Bronchial epithelial cell (primary cell): ENCODE measurements around the gene KLHDC4. TPM values are rescaled to one million over a fixed set of nuclear protein-coding genes. Genes with fewer than 3 reads are reported as not detected.
A peak's percentile ranks its signal among the peaks of the same experiment; 100 is the strongest.

Experiments
- DNase-seq: peaks from one replicate; pipeline ENCODE4 v3.0.0-alpha.2; 2010; ENCODE audit warnings: low read depth
- FAIRE-seq: peaks from 2 replicates; lab custom pipeline; 2011; peaks lifted over from hg19 to GRCh38; lab: Jason Lieb, UNC
- H3K27me3 ChIP-seq: 2 replicates; pipeline ENCODE4 v1.5.1; 2011; ENCODE audit warnings: low read length; ENCODE audit not compliant: control insufficient read depth, insufficient read depth
- H3K36me3 ChIP-seq: 2 replicates; pipeline ENCODE4 v1.5.1; 2011; ENCODE audit warnings: low read length; ENCODE audit not compliant: control insufficient read depth, insufficient read depth
- H3K4me3 ChIP-seq: 2 replicates; pipeline ENCODE4 v1.5.1; 2011; ENCODE audit warnings: mild to moderate bottlenecking, low read depth, low read length, control low read depth
- CTCF ChIP-seq: IDR thresholded peaks from 2 replicates; pipeline ENCODE4 v1.5.1; 2011; ENCODE audit warnings: mild to moderate bottlenecking, moderate library complexity, low read length, control low read depth, inconsistent platforms; ENCODE audit not compliant: insufficient read depth, severe bottlenecking
- total RNA-seq: library from RNA; depleted of rRNA; stranded (reverse); fragments of >200 nt; gene quantifications from 2 replicates; pipeline ENCODE4 v1.2.1, GENCODE V29; 2014

KLHDC4 gene
- total RNA-seq, 1 donor from 2014 or later: 30.8 TPM

GRCh38 chr16:87679593-87680271 is 86.1 kb downstream of the KLHDC4 start:
- H3K27me3 ChIP-seq: no peaks in the 10 kb centered on the region
- no peak for TF ChIP-seq CTCF
- DNase-seq: no peak
- FAIRE-seq: no peak
- H3K4me3 ChIP-seq: no peak overlapping the region
- no peaks in the 10 kb centered on the region for H3K36me3 ChIP-seq

- no peak for DNase-seq
- no peaks in the 10 kb centered on the region for H3K27me3 ChIP-seq
- no peaks in the 10 kb centered on the region for H3K36me3 ChIP-seq
- H3K4me3 ChIP-seq: no peak overlapping the region
- no peak for FAIRE-seq
- TF ChIP-seq CTCF: peak; percentile 16
Measured at GRCh38 chr16:87678618-87679017, 87.2 kb downstream of the KLHDC4 start.

GRCh38 chr16:87677830-87678229 is 88.0 kb downstream of the KLHDC4 start:
- no peak for TF ChIP-seq CTCF
- Histone ChIP-seq H3K36me3 (no peaks in the 10 kb centered on the region), H3K27me3 (no peaks in the 10 kb centered on the region), H3K4me3 (no peak overlapping the region)
- FAIRE-seq: no peak
- no peak for DNase-seq

- FAIRE-seq (no peak), DNase-seq (no peak)
- Histone ChIP-seq H3K27me3 (no peaks in the 10 kb centered on the region), H3K4me3 (no peak overlapping the region), H3K36me3 (no peaks in the 10 kb centered on the region)
- no peak for TF ChIP-seq CTCF
Measured at GRCh38 chr16:87675111-87675719, 90.6 kb downstream of the KLHDC4 start.

GRCh38 chr16:87674419-87674818 is 91.4 kb downstream of the KLHDC4 start:
- TF ChIP-seq CTCF: no peak
- no peaks in the 10 kb centered on the region for H3K27me3 ChIP-seq
- no peaks in the 10 kb centered on the region for H3K36me3 ChIP-seq
- no peak for DNase-seq
- FAIRE-seq: no peak
- H3K4me3 ChIP-seq: no peak overlapping the region
